ENCODE measurements around the gene CACYBP. TPM values are rescaled to one million over a fixed set of nuclear protein-coding genes. Genes with fewer than 3 reads are reported as not detected.

The CACYBP gene
- total RNA-seq, 3 donors from 2014 or later = 68.2 to 129 (median 72.8) TPM

GRCh38 chr1:174963529-174964125 is 36.1 kb upstream of the CACYBP start:
- Histone ChIP-seq H3K4me3 (no peak overlapping the region), H3K4me1 (peaks cover 2 to 25% of the 10 kb centered on the region in 2 donors), H3K27ac (peak overlapping the region in 1 of 2 donors; percentile 67), H3K36me3 (no peaks in the 10 kb centered on the region), H3K27me3 (no peaks in the 10 kb centered on the region), H3K9me3 (no peaks in the 10 kb centered on the region)
- TF ChIP-seq CTCF (IDR thresholded peaks at IDR 0.05) = no peak
- TF ChIP-seq POLR2AphosphoS5 (IDR thresholded peaks at IDR 0.05) = no peak
- TF ChIP-seq POLR2A (IDR thresholded peaks at IDR 0.05) = no peak
- no peak for DNase-seq (ENCODE audit: low spot score in 2 of 2)
- intact Hi-C loops (cut with DNase I; ENCODE audit: low total_unique reads) = no loop called here

- intact Hi-C loops (cut with DNase I; ENCODE audit: low total_unique reads) = no loop called here
- Histone ChIP-seq H3K4me1 (peaks cover 2 to 25% of the 10 kb centered on the region in 2 donors), H3K4me3 (peak overlapping the region in 1 of 3 donors; percentile 19), H3K36me3 (no peaks in the 10 kb centered on the region), H3K27ac (peak overlapping the region; percentile 67 to 84), H3K27me3 (no peaks in the 10 kb centered on the region), H3K9me3 (no peaks in the 10 kb centered on the region)
- no peak for TF ChIP-seq POLR2A (IDR thresholded peaks at IDR 0.05)
- TF ChIP-seq CTCF (IDR thresholded peaks at IDR 0.05) = no peak
- TF ChIP-seq POLR2AphosphoS5 (IDR thresholded peaks at IDR 0.05) = no peak
- DNase-seq (ENCODE audit: low spot score in 2 of 2) = no peak
These were observed 35.3 kb upstream of the CACYBP start for GRCh38 chr1:174964261-174964971.

- Histone ChIP-seq H3K4me1 (peaks cover 2 to 25% of the 10 kb centered on the region in 2 donors), H3K4me3 (peak overlapping the region in 2 of 3 donors; percentile 6 to 19)
- TF ChIP-seq POLR2AphosphoS5 (IDR thresholded peaks at IDR 0.05) (no peak), CTCF (IDR thresholded peaks at IDR 0.05) (no peak), POLR2A (IDR thresholded peaks at IDR 0.05) (no peak)
These were observed 34.8 kb upstream of the CACYBP start for GRCh38 chr1:174964972-174965361.

GRCh38 chr1:174965362-174966007 is 34.3 kb upstream of the CACYBP start:
- H3K27me3 ChIP-seq = no peaks in the 10 kb centered on the region
- TF ChIP-seq POLR2A (IDR thresholded peaks at IDR 0.05) (no peak), POLR2AphosphoS5 (IDR thresholded peaks at IDR 0.05) (no peak), CTCF (IDR thresholded peaks at IDR 0.05) (no peak)
- H3K27ac ChIP-seq = peak overlapping the region; percentile 67 to 84
- peaks cover 2 to 25% of the 10 kb centered on the region in 2 donors for H3K4me1 ChIP-seq
- H3K9me3 ChIP-seq = no peaks in the 10 kb centered on the region
- no peak for DNase-seq (ENCODE audit: low spot score in 2 of 2)
- no peaks in the 10 kb centered on the region for H3K36me3 ChIP-seq
- H3K4me3 ChIP-seq = peak overlapping the region; percentile 6 to 34 (median 19)
- intact Hi-C loops (cut with DNase I; ENCODE audit: low total_unique reads) = no loop called here

More at GRCh38 chr1:174964972-174965361, 34.8 kb upstream of the CACYBP start:
- intact Hi-C loops (cut with DNase I; ENCODE audit: low total_unique reads) = no loop called here
- no peak for DNase-seq (ENCODE audit: low spot score in 2 of 2)
- no peaks in the 10 kb centered on the region for H3K36me3 ChIP-seq
- no peaks in the 10 kb centered on the region for H3K9me3 ChIP-seq
- H3K27ac ChIP-seq = peak overlapping the region; percentile 67 to 84
- no peaks in the 10 kb centered on the region for H3K27me3 ChIP-seq
